Measurements from ENCODE around the gene FFAR1. TPM values are rescaled to one million over a fixed set of nuclear protein-coding genes. Genes with fewer than 3 reads are reported as not detected.

Gene FFAR1
- polyA plus RNA-seq, 1 of the 3 experiments (the other 2 are of a cell fraction) = not detected

DNA sequence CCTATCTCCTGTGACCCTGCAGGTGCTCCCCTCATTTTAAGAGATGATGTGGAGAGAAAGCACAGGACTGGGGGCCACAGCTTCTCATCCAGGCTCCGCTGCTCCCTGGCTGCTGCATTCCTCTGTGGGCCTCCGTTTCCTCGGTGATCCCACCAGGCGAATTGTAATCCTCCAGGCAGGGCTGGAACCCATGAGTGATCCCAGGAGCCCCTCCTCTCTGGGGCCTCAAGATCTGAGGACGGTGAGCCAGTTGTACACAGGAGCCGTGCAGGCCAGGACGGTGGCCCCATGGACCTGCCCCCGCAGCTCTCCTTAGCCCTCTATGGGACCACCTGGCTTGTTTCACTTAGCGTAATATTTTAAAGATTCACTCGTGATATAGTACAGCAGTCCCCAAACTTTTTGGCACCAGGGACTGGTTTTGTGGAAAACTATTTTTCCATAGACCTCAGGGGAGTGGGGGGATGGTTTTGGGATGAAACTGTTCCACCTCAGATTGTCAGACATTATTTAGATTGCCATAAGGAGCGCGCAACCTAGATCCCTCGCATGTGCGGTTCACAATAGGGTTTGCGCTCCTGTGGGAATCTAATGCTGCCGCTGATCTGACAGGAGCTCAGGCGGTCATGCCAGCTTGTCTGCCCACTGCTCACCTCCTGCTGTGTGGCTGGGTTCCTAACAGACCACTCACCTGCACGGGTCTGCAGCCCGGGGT lies 16.2 kb downstream of the FFAR1 start:
- 31% methylated on average over 19 of the region's 19 CpGs for WGBS (ENCODE audit: low lambda C conversion rate)
- Histone ChIP-seq H3K9ac (no peak overlapping the region), H3K36me3 (replicated peaks in 1 of 2; ENCODE audit: control insufficient read depth in 1 of 2, insufficient read depth in 2 of 2, low read length in 1 of 2) (no peaks in the 10 kb centered on the region), H3K4me2 (no peak overlapping the region), H3K27me3 (ENCODE audit: insufficient read depth) (peaks cover 51% of the 10 kb centered on the region), H2AFZ (ENCODE audit: low read depth) (no peak overlapping the region), H3K4me1 (ENCODE audit: control insufficient read depth in 1 of 2, insufficient read depth in 2 of 2, low read depth in 1 of 2, low read length in 1 of 2) (no peaks in the 10 kb centered on the region), H4K20me1 (ENCODE audit: insufficient read depth) (no peaks in the 10 kb centered on the region), H3K27ac (ENCODE audit: low read depth in 2 of 2, low read length in 1 of 2) (no peak overlapping the region), H3K79me2 (ENCODE audit: insufficient read depth) (no peaks in the 10 kb centered on the region), H3K4me3 (ENCODE audit: low read depth in 2 of 2, low read length in 1 of 2) (no peak overlapping the region), H3F3A (replicated peaks; ENCODE audit: insufficient read depth) (no peaks in the 10 kb centered on the region), H3K9me2 (no peaks in the 10 kb centered on the region), H3K9me3 (no peaks in the 10 kb centered on the region)
- CTCF ChIA-PET = interaction anchor here (1.3 to 2.2 kb wide), 2 partner anchors 10 to 11 kb away, joined by 3 to 8 read pairs; no protein-coding TSS in a partner anchor
- no peak for DNase-seq
- POLR2A ChIA-PET = no interaction called here
- TF ChIP-seq NRF1 (IDR thresholded peaks at IDR 0.05; ENCODE audit: low read depth, low read length) = no peak
- no peak for TF ChIP-seq YY1 (IDR thresholded peaks at IDR 0.05; ENCODE audit: low read depth)
- TF ChIP-seq FOSL2 (IDR thresholded peaks at IDR 0.05; ENCODE audit: borderline replicate concordance, low read depth) = no peak

- Histone ChIP-seq H3K4me1 (ENCODE audit: control insufficient read depth in 1 of 2, insufficient read depth in 2 of 2, low read depth in 1 of 2, low read length in 1 of 2) (no peaks in the 10 kb centered on the region), H3K4me3 (ENCODE audit: low read depth in 2 of 2, low read length in 1 of 2) (no peak overlapping the region), H2AFZ (ENCODE audit: low read depth) (no peak overlapping the region), H3K9ac (no peak overlapping the region), H3K9me2 (no peaks in the 10 kb centered on the region), H3K27ac (ENCODE audit: low read depth in 2 of 2, low read length in 1 of 2) (no peak overlapping the region), H3K36me3 (replicated peaks in 1 of 2; ENCODE audit: control insufficient read depth in 1 of 2, insufficient read depth in 2 of 2, low read length in 1 of 2) (no peaks in the 10 kb centered on the region), H3K4me2 (no peak overlapping the region), H4K20me1 (ENCODE audit: insufficient read depth) (no peaks in the 10 kb centered on the region), H3F3A (replicated peaks; ENCODE audit: insufficient read depth) (no peaks in the 10 kb centered on the region), H3K79me2 (ENCODE audit: insufficient read depth) (no peaks in the 10 kb centered on the region), H3K9me3 (no peaks in the 10 kb centered on the region), H3K27me3 (ENCODE audit: insufficient read depth) (peaks cover 51% of the 10 kb centered on the region)
- TF ChIP-seq FOSL2 (IDR thresholded peaks at IDR 0.05; ENCODE audit: borderline replicate concordance, low read depth) (no peak), CHD2 (IDR thresholded peaks at IDR 0.05; ENCODE audit: low read length, partially characterized antibody) (no peak), NFIC (IDR thresholded peaks at IDR 0.05; ENCODE audit: borderline replicate concordance) (no peak), EP300 (IDR thresholded peaks at IDR 0.05; ENCODE audit: borderline replicate concordance in 1 of 2, low read depth in 1 of 2, low read length in 1 of 2) (no peak), FOXM1 (IDR thresholded peaks at IDR 0.05; ENCODE audit: low read depth) (no peak), MEF2A (IDR thresholded peaks at IDR 0.05; ENCODE audit: borderline replicate concordance, low read depth) (no peak)
- TF ChIP-seq, protein P1, sequence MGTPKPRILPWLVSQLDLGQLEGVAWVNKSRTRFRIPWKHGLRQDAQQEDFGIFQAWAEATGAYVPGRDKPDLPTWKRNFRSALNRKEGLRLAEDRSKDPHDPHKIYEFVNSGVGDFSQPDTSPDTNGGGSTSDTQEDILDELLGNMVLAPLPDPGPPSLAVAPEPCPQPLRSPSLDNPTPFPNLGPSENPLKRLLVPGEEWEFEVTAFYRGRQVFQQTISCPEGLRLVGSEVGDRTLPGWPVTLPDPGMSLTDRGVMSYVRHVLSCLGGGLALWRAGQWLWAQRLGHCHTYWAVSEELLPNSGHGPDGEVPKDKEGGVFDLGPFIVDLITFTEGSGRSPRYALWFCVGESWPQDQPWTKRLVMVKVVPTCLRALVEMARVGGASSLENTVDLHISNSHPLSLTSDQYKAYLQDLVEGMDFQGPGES (IDR thresholded peaks at IDR 0.05; ENCODE audit: low read depth, low read length) = no peak
- TF ChIP-seq, protein P2, sequence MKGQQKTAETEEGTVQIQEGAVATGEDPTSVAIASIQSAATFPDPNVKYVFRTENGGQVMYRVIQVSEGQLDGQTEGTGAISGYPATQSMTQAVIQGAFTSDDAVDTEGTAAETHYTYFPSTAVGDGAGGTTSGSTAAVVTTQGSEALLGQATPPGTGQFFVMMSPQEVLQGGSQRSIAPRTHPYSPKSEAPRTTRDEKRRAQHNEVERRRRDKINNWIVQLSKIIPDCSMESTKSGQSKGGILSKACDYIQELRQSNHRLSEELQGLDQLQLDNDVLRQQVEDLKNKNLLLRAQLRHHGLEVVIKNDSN (IDR thresholded peaks at IDR 0.05; ENCODE audit: borderline replicate concordance, low read depth) = no peak
- ChIA-PET POLR2A (no interaction called here), CTCF (interaction anchor here (1.3 to 1.7 kb wide), 2 partner anchors 9 to 13 kb away, joined by 3 to 7 read pairs; no protein-coding TSS in a partner anchor)
- DNase-seq = no peak
- WGBS (ENCODE audit: low lambda C conversion rate) = 19% methylated on average over 4 of the region's 4 CpGs
These were observed 17.6 kb downstream of the FFAR1 start for GRCh38 chr19:35365303-35365702.

All from SK-N-SH (cell line).